HG03432 (cell line): Measurements from ENCODE around the gene NDUFV3.
"Not testable (repeated sequence)": the region's sequence is repeated elsewhere in the genome, so short reads cannot be mapped to it uniquely, and the experiment has no call there.

Source experiments
- ATAC-seq: cut with Tn5 transposase; IDR thresholded peaks from one replicate; pipeline ENCODE4 v1.9.1; 2021; ENCODE audit warnings: mild to moderate bottlenecking, moderate library complexity; ENCODE audit not compliant: unreplicated experiment

NDUFV3 gene

DNA sequence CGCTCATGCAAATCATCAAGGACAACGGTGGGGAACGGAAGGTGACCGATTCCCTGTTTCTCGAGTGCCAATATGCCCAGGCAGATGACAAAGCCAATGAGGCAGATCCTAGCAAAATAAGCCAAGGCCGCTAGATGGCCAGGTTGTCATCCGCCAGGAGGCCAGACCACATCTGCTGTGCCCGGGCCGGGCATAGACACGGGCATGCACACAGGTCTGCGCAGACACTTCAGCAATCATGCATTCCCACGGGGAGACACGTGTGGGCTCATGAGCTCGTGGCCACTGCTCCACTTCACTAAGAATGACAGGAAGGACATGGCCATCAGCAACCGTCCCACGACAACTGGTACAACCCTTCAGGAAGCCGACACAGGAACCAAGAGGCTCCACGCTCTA lies 37.2 kb upstream of the NDUFV3 start:
- no peak for ATAC-seq

DNA sequence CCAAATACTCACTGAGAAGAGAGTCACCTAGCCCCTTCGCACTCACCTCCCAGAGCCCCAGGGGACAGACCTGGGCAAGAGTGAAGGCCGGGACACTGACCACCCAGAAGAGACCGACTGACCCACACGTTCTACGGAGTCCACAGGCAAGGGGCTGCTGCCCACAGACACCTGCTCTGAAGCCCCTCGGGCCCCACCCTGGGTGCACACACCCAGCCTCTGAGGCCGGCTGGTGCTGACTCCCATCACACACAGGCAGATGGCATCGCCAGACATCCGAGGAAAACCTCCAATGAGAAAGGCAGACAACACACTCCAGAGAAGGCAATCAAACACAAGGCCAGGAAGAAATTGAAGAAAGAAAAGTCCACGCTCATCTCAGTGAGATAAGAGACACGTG lies 35.9 kb upstream of the NDUFV3 start:
- ATAC-seq, result no peak

DNA sequence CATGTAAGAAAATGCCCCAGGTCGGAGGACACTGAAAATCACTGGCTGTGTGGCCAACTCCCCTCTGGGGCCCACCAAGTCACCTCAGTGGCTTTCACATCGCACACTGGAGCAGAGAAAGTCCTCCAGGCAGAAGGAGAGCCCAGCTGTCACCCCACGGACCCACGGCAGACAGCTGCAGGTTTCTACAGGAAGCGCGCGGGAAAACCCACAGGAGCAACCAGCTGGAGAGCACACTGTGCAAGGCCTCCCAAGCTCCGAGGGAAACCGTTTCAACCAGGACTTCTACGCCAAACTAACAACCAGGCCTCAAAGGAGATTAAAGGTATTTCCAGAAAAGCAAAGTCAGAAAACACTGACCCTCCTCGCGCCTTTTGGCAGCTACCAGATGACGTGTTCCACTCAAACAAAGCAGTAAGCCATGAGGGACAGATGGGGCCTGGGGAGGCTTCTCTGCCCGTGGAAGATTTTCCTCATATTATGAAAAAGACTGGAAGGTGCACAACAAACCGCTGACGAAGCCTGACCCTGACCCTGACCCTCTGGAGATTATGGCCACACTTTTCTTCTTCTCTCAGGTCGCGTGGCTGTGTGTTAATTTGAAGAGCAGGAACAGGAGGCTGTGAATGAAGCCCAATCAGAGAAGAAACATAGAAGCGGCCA lies 34.8 kb upstream of the NDUFV3 start:
- no peak for ATAC-seq

DNA sequence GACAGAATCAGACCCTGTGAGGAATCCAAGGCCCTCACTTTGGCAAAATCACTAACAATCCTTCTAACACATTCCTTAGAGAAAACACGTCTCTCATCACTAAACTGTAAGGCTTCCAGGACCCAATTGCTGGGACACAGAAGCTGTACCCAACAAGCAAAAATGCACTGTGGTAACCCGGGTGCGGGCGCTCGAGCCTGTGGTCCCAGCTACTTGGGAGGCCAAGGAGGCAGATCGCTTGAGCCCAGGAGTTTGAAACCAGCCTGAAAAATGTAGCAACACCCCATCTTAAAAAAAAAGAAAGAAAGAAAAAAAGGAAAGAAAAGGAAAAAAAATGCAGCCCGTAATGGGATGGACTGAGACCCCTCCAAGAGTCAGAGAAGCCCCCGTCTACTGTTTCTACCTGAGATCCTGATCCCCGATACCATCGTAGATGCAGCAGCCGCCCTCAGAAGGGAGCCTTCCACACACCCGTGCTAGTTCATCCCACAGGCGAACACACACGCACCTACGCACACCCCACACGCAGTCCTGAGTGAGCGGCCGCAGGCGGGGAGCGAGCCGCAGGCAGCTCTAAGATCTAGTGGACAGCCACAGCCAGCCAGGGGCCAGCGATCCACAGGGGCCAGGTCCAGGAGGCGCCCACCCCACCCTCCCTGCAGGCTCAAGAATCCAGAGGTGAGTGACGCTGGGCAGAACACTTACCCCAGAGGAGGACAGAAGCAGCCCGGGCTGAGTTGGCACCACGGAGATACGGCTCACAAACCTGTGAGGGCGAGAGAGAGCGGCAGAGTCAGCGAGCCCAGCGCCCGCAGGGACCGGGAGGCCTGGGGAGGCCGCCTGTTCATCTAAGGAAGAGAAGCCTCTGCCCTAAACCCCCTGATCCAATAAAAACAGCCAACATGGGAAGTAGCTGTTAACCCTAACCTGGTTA lies 33.9 kb upstream of the NDUFV3 start:
- no peak for ATAC-seq

DNA sequence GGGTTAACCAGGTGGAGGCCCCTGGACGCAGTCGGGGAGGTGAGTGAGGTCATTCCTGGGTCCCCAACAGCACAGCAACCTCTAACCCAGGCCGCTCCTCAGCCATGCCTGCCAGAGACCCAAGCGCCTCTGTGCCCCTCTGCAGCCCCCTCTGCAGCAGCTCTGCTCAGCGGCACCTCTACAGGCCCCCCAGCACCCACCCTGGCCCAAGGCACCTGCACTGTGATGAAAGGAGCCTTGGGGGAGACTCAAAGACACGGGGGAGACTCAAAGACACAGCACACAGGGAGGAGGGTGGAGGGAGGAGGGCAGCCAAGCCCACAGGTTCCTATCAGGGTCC lies 33.2 kb upstream of the NDUFV3 start:
- ATAC-seq, result no peak

DNA sequence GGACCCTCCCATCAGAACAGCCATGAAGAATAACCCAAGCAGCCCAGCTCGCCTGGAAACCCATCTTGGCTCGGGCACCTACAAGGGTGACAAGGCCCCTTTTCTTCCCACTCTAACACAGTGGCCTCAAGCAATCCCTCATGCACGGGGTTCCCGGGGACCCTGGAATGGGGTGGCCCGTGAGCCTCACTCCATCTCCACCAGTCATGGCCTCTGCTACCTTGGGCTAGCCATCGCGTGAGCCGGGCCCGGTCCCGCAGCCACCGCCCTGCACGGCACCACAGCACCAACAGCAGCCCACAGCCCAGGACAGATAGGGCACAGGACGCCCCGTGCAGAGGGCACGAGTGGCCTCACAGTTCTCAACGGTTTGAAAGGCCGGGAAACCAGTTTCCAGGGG lies 32.8 kb upstream of the NDUFV3 start:
- no peak for ATAC-seq

DNA sequence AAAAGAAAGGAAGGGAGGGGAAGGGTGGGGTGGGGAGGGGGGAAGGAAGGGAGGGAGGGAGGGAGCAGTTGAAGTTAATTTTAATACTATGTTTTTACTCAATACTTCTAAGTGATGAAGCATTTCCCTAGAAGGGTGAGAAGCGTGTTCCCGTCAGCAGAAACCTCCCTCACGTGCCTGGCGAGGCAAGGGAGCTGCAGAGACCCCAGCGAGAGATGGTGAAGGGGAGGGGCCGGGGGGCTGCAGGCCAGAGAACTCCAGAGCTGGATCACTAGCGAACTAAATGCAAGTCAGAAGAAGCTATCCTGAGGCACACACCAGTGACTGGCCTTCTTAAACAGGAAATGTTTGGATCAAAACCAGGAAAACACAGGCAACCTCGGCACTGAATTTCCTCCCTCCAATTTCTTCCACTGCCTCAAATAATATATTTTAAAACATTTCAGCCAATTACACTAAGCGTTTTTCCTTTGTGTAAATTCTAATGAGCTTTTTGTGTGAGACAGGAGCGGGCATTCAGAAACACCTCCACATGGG lies 31.7 kb upstream of the NDUFV3 start:
- ATAC-seq, result no peak

DNA sequence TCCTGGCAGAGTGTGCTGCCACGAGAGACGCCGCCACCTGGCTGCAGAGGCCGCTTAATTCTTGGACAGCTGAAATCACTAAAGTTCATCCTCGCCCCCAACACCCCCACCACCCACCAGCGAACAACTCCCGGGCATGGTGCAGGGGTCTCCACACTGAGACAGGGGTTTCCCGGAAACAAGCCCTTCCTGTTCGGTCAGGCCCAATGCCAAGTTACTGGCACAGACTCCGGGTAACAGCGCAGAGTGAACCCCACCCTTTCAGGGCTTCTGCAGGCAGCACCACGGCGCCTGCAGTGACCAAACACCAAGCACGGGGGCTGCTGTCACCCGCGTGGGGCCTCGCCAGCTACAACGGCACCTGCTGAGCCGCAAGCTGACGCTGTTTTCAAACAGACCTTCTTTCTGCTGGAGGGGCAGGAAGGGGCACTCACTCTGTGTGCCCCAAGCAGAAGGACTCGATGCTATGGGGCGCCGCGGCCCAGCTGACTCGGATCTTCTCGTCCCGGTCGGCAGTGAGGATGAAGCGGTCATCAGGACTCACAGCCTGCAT lies 31.2 kb upstream of the NDUFV3 start:
- no peak for ATAC-seq

DNA sequence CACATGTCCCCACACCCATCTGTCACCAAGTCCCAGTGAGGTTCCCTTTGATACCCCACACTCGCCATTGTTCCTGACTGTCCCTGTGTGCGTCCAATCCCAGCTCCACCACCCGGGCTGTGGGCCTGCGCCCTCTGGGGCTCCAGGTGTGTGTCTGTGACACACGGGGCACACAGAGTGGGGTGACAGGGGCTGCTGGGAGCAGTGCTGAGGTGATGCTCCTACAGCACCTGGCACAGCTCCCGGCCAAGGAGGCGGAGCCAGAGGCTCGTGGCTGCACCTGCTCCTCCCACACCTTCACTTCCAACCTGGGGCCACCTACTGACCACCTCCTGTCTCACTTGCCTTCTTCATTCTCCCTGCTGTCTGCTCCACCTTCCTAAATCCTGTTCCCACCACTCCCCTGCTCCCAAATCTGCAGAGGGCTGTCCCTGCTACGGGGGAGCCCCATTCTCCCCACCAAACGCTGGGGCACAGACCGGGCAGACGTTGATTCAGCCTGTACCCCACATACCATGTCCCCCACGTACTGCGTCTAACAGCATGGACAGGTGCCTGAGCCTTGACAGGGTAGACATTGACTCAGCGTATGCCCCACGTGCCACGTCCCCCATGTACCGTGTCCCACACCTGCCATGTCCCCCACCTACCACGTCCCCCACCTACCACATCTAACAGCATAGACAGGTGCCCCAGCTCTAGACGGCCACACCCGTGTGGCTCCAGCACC lies 30.2 kb upstream of the NDUFV3 start:
- no peak for ATAC-seq

DNA sequence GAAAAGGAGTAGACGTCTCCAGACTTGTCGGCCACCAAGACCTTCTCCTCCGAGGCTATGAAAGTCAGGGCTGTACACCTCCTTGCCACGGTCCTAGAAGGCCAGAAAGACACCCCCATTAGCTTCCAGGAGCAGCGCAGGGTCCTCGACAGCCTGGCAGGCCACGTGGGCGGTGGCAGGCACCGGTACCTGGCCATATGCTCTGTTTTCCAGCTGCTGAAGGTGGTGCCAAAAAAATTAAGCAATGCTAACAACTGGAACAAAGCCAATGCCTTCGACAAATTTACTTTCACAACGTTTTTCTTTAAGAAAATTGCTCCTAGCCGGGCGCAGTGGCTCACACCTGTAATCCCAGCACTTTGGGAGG lies 29.6 kb upstream of the NDUFV3 start:
- ATAC-seq, result no peak

DNA sequence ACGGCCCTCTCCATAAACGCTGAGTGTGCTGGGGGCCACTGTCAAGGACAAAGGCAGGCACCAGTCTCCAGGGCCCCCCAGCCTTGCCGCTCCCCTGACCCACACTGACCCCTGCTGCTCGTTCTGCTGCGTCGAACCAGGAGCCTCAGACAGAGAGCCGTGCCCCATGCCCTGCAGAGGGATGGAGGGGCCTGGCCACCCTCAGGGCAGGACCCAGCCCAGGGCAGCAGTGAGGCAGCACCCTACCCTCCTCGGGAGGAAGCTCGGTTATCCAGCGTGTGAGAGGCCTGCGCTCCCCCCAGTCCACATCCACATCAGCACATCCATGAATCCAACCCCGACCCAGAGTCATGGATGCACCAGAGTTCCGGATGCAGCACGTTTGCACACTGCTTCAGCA lies 28.8 kb upstream of the NDUFV3 start:
- no peak for ATAC-seq

DNA sequence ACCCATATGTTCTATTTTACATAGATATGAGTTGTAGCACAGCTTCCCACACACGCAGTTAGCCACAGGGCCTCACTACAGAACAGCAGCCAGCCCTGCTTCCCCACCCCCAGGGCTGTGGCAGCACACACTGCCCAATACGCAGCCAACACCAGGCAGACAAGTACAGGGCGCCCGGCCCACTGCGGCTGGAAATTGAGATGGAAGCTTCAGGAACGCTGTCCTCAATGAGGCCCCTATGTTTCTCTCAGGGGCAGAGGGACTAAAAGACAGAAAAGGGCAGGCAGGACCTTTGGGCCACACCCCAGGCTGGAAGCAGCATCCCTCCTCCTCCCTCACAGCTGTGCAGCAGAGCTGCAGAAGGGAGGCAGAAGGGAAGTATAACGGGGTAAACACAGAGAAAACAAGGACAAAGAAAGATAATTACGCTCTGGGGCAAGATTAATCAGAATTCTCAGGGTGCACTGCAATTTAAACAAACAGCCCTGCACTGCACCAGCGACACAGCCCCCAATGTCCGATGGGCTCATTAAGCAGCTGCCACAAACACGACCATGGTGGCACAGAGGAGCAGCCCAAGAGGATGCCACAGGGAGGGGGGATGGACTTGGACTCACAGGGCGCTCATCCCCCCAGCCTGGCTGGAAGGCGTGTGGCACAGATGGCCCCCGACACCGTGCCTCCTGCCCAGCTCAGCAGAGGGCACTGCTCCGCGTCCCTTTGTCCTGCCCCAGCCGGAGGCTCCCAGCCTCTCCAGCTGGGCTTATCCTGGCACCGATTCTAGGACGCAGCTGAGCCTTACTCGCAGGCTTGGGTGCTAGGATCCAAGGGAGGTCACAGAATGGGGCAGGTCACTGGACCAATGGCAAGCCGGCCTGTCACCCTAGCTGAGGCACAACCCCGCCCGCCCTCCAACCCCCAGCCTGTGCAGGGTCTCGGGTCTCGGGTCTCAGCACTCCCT lies 28.0 kb upstream of the NDUFV3 start:
- ATAC-seq, result no peak

DNA sequence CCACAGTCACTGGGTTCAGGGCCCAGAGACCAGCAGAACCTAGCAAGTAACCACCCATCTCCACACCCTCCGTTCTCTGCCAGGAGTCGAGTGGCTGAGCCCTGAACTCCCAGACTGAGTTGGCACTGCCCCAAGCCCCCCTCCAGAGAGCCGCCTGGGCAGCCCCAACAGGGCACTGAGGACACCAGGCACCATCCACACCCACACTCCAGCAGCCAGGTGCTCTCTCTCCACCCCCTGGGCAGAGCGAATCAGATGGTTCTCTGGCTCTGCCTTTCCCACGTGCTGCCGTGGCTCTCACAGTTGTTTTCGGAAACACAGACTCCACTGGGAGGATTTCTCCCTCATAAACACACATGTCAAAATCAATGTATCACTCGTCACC lies 27.3 kb upstream of the NDUFV3 start:
- no peak for ATAC-seq

DNA sequence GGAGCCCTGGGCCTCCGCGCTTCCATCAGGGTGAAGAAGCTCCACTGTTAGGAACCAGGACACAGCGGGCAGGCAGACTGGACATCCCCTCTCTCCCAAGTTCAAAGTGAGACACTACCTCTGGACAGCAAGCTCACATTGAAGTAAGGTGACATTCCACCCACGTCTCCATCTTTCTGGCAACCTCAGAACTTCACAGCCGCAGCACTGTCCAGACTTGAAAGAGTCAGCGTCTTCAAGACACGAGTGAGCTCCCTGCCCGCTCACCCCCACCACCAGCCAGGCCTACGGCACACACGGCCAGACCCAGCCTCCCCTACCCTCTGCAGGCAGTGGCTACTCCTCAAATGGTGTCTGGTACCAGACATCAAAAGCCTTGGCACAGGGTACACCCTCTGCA lies 24.9 kb upstream of the NDUFV3 start:
- no peak for ATAC-seq

DNA sequence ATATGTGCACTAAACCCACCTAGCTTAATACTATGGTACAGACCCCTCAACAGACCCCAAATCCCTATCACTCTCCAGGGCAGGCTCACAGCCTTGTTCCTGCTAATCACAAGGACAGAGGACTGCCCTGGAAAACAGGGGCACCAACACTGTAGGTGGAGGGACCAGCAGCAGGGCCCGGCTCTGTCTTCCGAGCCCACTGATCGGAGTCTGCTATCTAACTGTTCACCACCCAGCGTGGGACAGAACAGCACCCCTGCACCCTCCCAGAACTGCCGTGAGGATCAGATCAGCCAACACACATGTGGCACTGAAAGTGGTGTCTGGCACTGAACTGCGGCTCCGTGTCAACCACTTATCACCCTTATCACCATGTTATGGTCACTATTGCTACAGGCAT lies 20.0 kb upstream of the NDUFV3 start:
- no peak for ATAC-seq

DNA sequence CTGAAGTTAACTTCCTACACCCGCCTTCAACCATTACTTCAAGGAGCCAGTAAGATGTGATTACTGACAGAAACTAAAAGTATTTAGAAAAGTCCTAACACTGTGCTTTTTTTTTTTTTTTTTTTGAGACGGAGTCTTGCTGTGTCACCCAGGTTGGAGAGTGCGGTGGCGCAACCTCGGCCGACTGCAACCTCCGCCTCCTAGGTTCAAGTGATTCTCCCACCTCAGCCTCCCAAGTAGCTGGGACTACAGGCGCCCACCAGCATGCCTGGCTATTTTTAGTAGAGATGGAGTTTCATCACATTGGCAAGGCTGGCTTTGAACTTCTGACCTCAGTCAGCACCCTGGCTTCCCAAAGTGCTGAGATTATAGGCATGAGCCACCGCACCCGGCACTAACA lies 17.3 kb upstream of the NDUFV3 start:
- ATAC-seq, result not testable (repeated sequence)

DNA sequence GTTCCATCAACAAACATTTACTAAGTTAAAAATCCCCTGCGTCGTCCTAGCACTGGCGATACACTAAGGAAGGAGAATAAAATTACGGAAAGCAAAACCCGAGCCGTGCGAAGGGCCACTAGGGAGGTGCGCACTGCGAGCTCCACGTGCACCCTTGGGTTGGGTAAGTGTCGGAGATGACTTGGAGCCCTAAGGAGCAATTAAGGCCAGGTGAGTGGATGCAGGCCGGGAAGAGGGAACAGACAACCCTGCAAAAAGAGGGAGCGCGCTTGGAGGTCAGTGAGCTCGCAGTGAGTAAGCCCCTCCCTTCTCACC lies 14.5 kb upstream of the NDUFV3 start:
- no peak for ATAC-seq

DNA sequence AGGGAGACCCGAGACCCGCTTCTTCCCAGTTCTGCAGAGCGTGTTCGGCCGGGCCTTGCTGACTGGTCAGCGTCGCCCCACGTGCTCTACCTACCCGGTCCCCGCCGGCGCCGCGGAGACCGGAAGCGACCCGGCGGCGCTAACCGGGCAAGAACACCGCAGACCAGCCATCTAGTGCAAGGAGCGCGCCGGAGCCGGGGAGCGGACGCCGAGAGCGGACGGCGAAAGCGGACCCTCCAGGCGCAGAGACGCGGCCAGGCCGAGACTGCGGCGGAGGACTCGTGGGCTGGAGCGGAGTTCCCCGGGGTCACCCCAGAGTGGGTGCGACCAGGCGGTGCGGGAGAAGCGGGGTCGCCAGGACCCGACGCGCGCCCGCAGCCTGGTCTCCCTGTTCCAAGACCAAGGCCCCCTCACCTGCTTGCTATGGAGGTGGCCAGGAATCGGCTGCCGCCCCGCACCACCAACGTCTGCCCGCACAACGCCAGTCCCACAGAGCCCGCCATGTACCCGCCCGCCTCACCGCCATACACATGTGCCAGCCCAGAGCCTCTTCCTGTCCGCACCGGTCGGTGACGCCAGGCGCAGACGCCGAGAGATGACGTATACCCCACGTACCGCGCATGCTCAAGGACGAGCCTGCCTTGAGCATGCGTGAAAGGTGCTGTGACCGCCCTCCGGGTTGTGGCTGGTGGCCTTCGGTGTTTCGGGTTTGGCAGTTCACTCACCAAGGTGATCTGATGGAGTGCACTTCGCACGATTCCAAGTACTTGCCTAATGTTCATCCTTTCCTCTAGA lies 13.9 kb upstream of the NDUFV3 start, which contains the start of gene WDR4:
Gene WDR4, minus strand, starts transcription at position 547 of the 795 bp plus-strand sequence. Its CDS starts 44 bp downstream, at position 503.
- ATAC-seq, result peak; percentile 86

DNA sequence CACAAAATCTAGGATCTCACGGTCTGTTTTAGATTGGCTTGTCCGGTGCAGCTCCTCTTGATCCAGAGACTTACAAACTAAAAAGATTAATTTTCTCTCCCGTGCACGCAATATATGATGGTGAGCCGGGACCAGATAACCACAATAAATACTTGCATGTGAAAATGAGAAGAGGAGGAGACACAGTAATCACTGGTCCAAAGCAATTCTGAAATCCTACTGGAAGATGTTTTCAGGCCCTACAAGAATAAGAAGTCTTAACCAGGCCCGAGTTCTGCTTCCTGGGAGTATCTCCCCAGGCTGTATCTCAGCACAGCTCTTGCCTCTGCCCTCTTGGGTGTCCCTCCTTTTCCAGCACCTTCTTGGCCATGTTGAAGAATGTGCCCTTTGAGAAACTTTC lies 12.8 kb upstream of the NDUFV3 start:
- no peak for ATAC-seq
